Vagina (tissue), 2 donors: ENCODE data around the gene SS18.
"Not testable (repeated sequence)": the region's sequence is repeated elsewhere in the genome, so short reads cannot be mapped to it uniquely, and the experiment has no call there.

Experiments
- POLR2A ChIP-seq, 2 donors: fragments of 450-650 bp; IDR thresholded peaks; one replicate each; pipeline ENCODE4 v1.6.1; 2017; ENCODE audit warnings: antibody characterized with exemption in 2 of 2, mild to moderate bottlenecking in 2 of 2, moderate library complexity in 2 of 2
- POLR2AphosphoS5 ChIP-seq, 2 donors: sonication (generic); formaldehyde crosslinking; IDR thresholded peaks; one replicate each; pipeline ENCODE4 v1.9.0; 2017; ENCODE audit warnings: antibody characterized with exemption in 2 of 2, mild to moderate bottlenecking in 2 of 2, low read depth in 1 of 2; ENCODE audit not compliant: insufficient read depth in 1 of 2
- TF ChIP-seq, protein P1 (sequence below), 3 experiments: fragments of 450-650 bp in 2 of 3; fragments of 200-600 bp in 1 of 3; sonication (generic) in 1 of 3; IDR thresholded peaks; one replicate each; pipeline ENCODE4 v1.5.1; 2017 to 2019; ENCODE audit warnings: antibody characterized with exemption in 3 of 3, mild to moderate bottlenecking in 2 of 3, moderate library complexity in 2 of 3

DNA sequence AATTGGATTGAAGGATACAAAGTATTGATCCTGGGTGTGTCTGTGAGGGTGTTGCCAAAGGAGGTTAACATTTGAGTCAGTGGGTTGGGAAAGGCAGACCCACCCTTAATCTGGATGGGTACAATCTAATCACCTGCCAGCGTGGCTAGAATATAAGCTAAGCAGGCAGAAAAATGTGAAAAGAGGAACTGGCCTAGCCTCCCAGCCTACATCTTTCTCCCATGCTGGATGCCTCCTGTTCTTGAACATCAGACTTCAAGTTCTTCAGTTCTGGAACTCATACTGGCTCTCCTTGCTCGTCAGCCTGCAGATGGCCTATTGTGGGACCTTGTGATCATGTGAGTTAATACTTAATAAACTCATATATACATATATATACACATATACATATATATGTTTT lies 37.8 kb upstream of the SS18 start:
- TF ChIP-seq, protein P1, sequence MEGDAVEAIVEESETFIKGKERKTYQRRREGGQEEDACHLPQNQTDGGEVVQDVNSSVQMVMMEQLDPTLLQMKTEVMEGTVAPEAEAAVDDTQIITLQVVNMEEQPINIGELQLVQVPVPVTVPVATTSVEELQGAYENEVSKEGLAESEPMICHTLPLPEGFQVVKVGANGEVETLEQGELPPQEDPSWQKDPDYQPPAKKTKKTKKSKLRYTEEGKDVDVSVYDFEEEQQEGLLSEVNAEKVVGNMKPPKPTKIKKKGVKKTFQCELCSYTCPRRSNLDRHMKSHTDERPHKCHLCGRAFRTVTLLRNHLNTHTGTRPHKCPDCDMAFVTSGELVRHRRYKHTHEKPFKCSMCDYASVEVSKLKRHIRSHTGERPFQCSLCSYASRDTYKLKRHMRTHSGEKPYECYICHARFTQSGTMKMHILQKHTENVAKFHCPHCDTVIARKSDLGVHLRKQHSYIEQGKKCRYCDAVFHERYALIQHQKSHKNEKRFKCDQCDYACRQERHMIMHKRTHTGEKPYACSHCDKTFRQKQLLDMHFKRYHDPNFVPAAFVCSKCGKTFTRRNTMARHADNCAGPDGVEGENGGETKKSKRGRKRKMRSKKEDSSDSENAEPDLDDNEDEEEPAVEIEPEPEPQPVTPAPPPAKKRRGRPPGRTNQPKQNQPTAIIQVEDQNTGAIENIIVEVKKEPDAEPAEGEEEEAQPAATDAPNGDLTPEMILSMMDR (IDR thresholded peaks at IDR 0.05): not testable (repeated sequence)
- TF ChIP-seq POLR2A (IDR thresholded peaks at IDR 0.05); POLR2AphosphoS5 (IDR thresholded peaks at IDR 0.05; ENCODE audit: insufficient read depth in 1 of 2, low read depth in 1 of 2): not testable (repeated sequence)
